GM18499 (cell line): ENCODE results near the gene JOSD2.

Source experiments
- ATAC-seq: cut with Tn5 transposase; IDR thresholded peaks from one replicate; pipeline ENCODE4 v1.9.1; 2021; ENCODE audit warnings: moderate number of reproducible peaks; ENCODE audit not compliant: insufficient read depth, unreplicated experiment

JOSD2 gene

DNA sequence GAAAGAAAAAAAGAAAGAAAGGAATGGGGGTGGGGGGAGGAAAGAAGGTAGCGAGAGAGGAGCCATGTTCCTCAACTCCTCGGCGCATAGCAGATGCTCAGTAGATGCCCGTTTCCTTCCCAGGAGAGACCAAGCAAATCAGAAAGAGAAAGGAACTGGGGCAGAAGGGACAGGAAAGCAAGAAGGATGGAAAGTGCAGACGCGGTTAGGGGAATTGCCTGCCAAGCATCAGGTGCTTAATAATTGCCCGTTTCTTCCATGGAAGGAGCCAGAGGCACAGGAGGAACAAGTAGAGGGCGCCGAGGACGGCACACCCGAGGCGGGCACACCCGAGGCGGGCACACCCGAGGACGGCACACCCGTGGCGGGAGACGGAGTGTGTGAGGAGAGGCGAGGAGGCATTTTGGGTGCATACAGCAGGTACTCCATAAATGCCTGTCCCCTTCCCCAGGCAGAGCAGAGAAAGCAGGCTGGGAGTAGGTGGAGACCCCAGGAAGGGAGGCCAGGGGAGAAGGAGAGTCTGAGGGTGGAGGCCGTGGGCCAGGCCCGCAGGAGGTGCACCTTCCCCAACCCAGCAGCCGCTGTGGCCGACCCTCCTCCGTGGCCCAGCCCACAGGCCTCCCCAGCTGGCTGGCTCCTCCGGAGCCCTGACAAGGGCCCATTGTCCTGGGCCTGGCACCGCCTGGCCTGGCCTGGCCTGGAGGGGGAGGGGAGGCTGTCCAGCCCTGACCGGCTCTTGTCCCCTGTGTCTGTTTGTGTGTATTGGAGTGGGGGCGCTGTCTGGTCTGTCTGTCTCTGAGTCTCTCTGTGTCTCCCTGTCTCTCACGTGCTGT lies 14.6 kb downstream of the JOSD2 start:
- no peak for ATAC-seq

DNA sequence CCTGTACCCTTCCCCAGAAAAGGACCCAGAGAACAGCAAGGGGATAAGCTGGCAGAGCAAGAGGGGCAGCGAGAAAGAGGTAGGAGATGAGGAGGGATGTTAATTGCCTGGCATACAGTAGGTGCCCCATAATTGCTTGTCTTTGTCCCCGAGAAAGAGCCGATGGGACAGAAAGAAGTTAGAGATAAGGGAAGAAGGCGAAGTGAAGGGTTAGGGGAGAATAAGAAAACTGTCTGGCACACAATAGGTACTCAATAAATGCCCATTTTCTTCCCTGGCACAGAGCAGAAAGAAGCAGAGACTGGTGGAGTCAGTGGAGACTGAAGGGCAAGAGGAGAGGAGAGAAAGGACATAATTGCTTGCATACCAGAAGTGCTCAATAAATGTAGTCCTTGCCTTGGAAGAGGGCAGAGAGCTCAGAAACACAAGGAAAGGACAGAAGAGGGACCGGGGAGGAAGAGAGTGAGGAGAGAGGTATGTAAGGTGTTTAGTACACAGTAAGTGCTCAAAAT lies 15.9 kb downstream of the JOSD2 start:
- ATAC-seq = no peak

DNA sequence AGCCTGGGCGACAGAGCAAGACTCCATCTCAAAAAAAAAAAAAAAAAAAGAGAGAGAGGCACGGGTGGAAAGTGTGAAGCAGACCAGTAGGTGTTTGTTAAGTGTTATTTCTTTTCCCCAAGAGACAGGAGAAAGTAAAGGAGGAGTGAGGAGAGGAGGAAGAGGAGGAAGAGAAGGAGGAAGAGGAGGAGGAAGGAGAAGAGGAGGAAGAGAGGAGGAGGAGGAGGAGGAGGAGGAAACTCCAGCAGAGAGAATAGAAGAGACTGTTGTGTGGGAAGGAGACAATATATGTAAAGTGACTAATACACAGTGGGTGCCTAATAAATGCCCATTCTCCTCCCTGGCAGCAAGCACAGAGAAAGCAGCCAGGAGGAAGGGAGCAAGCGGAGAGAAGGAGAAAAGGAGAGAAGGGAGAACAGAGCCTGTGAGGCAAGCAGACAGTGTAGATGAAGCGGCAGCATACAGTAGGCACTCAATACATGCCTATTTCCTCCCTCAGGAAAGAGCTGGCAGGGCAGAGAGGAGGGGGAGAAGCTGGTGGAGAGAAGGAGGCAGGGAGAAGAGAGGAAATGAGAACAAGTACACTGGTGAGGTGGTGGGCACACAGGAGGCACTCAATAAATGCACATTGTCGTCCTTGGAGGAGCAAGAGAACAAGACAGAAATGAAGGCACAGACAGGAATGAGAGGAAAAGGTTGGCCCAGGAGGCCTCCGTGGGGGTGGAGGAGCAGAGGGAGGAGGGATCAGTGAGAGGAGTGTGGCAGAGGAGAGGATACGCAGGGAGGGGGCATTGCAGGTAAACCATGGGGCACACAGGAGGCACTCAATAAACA lies 16.6 kb downstream of the JOSD2 start:
- ATAC-seq = no peak

DNA sequence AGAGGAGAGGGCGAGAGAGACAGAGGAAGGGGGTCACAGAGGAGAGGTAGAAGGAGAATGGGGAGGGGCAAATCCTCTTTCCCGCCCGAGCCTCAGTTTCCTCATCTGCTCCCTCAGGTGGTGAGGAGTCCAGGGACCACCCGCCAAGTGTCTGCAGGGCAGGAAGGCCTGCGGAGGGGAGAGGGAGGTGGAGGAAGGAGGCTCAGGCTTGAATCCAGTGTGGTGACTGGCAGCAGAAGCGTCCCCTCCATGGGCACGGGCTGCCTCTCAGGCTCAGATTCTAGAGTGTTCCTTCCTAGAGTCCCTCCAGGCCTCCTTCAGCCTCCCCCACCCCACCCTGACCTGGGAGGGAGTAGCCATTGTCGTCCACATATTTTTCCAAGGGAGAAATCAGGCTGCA lies 17.8 kb downstream of the JOSD2 start:
- ATAC-seq = no peak

DNA sequence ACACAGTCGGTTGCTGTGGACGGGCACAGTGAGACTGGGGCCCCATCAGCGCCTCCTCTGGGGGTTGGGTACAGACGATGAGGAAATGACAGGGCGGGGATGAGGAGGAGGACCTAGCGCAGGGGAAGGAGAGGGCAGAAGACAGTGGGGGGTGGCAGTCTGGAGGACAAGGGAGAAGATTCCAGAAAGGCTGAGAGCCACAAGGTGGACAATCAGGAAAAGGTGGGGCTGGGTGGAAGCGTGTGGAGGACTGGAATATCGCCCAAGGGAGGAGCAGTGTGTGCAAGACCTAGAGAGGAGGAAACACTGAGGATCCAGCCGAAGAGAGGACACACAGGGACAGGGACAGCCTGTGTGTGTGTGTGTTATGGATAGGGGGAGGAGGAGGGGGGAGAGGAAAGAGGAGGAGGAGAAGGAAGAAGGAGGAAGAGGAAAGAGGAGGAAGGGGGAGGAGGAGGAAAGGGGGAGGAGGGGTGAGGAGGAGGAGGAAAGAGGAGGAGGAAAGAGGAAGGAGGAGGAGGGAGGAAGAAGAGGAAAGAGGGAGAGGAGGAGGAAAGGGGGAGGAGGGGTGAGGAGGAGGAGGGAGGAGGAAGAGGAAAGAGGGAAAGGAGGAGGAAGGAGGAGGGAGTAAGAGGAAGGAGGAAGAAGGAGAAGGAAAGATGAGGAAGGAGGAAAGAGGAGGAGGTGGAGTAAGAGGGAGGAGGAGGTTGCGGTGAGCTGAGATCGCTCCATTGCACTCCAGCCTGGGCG lies 18.5 kb downstream of the JOSD2 start:
- ATAC-seq = no peak

DNA sequence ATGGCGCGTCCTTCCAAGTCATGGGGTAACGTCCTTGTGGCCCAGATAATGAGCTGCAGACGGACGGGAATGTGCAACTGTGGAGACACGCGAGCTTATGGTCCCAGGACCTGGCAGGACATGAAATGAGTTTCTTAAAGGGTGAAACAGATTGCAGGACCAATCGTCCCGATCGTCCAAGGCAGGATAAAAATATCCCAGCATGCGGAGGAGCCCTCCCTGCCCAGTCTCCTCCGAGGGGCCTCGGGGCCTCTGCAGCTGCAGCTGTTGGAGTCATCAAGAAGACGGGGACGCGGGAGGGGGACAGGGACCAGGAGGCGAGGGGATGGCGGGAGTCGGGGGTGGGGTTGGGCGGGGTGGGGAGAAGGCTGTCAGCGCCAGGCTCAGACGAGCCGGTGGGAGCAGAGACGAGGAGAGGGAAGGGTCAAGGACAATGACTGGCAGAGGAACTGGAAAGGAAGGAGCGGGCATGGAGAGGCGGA lies 20.0 kb downstream of the JOSD2 start:
- ATAC-seq = no peak

DNA sequence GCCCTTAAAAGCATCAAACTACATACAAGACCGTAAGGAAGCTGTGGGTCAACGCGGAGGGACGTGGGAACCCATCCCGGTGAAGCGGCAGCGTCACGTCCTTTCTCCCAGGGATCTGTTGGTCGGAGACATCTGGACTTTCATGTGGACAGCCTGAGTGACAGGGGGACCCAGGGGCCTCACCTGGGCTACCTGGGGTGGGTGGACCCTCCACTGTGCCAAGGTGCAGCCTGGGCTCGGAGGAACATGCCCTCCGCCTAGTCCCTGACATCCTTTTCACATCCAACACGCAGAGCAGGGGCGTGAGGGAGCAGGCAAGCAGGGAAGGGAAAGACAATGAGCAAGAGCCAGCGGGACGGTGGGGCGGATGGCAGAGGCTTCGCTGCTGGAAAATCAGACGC lies 20.6 kb downstream of the JOSD2 start:
- no peak for ATAC-seq

DNA sequence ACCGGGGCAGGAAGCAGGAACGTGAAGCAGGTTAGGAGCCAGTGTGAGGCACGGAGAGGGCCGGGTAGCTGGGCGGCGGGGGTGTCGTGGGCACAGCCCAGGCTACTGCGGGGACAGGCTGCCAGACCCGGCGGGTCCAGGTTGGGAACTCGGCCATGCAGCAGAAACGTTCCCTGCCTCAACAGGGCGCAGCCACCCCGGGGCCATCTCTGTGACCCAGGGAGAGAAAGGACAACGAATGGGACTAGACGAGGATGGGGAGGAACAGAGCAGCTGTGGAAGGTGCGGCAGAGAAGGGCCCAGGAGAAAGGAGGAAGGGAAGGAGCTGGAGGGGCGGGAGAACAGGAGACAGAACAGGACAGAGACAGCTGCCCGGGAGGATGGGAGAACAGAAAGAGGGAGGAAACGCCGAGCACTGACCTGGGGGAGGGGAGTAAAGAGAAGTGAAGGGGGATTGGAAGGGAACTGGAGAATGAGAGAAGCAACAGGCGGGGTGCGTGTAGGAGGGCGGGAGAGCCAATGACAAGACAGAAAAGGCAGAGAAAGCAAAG lies 21.5 kb downstream of the JOSD2 start:
- no peak for ATAC-seq

DNA sequence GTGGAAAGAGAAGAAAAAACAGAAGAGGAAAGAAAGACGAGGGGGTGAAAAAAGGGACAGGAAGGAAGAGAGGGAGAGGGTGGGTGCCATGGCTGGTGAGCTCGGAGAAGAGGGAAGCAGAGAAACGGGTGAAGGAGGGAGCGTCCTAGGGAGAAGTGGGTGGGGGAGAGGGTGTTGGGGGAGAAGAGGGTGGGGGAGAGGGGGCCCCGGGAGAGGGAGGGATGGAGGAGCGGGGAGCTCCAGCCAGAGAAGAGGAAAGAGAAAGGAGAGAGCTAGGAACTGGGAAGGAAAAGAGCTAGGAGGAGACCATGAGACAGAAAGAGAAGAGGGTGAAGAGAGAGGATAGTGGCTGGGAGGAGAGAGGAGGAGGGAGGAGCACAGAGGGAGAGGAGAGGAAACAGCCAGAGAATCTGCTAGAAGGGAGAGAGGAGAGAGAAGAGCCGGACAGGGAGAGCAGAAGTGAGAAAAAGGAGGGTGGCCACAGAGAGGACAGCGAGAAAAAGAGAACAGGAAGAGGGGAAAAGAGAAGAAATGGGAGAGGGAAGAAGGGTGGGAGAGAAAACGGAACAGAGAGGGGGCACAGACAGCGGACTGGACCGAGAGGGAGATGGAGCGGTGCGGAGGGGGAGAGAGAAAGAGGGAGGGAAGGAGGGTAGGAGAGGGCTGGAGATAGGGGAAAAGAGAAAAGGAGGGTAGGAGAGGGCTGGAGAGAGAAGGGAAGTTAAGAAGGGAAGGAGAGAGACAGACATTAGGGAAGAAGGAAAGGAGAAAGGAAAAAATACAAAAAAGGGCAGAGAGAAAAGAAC lies 22.4 kb downstream of the JOSD2 start:
- ATAC-seq = no peak

DNA sequence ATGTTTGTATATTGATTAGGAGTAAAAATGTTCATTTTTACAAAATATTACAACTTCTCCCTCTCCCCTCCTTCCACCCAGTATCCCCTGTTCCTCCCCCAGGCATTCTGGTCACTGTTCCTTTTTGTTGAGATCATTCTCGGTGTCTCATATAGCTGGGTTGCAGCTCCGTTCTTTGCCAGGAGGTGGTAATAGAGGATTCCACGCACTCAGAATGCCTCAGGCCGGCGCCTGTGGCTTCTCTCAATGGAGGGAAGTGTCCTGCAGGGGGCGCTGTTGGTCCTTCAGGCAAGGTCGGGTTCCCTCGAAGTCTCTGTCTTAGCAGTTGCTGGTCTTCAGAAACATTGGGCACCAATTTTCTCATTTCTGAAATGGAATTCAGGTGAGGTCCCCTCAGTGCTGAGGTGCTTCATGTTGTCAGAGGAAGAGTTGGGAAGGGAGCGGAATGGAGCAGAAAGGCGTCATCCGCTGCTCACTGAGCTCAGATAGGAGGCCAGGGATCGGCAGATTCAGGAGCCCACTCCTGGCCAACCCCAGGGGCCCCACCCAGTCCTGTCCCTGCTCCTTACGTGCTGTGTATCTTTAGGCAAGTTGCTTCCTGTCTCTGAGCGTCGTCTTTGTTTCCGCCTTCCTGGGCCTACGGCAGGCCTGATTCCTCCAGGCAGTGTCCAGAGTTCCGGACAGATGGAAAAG lies 24.0 kb downstream of the JOSD2 start:
- no peak for ATAC-seq

DNA sequence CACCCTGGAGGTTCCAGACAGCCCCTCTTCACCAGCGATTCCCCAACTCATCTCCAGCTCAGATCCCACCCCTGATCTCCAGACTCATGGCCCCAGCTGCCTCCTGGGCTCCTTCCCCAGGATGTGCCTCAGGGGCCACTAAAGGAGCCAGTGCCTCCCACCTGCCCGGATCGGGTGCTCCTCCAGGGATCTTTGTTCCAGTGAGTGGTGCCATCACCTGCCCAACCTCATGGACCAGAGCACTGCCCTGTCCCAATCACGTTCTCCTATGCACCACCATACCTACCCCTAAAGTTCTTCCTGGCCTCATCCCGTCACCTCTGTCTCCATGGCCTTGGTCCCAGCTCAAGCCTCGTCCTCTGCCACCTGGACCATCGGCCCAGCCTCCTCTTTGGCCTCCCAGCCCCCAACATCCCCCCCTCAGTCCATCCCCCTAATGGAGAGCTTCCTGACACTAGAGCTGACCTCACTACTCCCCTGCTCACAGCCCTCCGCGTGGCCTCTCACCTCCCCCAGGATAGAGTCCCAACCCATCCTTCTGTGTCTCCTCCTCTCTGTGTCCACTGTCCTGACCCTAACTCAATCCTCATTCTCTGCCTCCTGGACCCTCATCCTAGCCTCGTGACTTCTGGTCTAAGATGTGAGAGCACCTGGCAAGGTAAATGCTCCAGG lies 25.6 kb downstream of the JOSD2 start:
- ATAC-seq = no peak

DNA sequence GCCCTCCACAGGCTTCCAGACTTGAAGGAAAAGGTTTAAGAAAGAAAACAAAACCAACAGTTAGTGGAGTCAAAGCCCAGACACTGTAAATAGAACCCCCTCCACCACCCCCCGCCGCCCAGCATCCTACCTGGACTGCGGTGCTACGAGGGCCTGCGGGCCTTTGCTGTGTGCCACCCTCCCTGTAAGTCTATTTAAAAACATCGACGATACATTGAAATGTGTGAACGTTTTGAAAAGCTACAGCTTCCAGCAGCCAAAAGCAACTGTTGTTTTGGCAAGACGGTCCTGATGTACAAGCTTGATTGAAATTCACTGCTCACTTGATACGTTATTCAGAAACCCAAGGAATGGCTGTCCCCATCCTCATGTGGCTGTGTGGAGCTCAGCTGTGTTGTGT lies 28.1 kb downstream of the JOSD2 start:
- ATAC-seq = no peak

DNA sequence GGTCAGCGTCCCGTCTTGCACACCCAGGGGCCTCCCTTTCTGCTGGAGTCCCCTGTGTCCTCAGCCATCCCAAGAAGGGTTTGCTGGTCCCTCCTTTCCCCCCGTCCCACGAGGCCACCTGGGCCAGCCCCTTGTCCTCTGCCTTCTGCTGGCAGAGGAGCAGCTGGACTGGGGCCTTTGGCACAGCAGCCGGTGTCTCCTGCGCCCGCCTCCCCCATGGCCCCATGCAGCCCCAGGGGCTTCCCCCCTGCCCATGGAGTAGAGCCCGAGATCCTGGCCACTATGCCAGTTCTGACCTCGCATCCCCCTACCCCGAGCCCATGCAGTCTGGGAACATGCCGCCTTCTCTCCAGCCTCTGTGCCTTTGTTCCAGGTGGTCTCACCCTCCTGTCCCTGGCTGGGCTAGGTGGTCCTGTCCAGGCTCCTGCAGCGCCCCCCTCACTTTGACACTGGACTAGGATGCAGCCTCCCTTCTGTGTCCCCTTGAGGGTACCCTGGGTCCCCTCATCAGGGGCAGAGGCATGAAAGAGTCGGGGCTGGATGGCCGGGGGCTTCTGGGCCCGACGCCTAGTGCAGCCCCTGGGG lies 28.6 kb downstream of the JOSD2 start:
- no peak for ATAC-seq

DNA sequence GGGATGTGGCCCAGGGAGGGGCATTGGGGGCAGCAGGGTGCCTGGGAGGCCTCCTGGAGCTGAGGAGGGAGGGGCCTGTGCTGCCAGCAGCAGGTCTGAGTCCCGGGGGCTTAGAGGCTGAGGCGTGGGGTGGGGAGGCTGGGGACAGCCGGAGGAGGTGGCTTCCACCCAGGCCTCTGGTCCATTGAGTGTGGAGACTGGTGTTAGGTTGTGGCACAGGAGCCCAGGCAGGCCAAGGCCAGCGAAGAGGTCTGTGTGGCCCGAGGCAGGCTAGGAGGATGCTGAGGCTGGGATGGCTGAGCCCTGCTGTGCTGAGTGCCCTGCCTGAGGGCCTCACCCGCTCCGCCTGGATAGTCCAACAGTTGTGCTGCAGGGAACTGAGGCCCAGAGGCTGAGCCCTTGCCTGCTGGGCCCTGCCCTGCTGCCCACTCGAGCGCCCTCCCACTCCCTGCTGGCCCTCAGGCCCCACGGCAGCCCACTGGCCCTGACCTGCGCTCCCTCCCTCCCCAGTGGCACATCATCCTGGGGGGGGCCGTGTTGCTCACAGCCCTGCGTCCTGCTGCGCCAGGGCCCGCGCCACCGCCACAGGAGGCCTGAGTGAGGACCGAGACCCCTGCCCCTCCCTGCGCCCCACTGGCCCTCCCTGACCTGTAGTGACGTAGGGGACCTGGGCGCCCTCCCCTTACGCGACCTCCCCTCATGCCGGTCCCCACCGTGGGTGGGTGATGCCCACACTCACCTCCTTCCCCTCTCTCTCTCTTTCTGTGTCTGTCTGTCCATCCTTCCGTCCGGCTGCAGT lies 29.4 kb downstream of the JOSD2 start:
- no peak for ATAC-seq

DNA sequence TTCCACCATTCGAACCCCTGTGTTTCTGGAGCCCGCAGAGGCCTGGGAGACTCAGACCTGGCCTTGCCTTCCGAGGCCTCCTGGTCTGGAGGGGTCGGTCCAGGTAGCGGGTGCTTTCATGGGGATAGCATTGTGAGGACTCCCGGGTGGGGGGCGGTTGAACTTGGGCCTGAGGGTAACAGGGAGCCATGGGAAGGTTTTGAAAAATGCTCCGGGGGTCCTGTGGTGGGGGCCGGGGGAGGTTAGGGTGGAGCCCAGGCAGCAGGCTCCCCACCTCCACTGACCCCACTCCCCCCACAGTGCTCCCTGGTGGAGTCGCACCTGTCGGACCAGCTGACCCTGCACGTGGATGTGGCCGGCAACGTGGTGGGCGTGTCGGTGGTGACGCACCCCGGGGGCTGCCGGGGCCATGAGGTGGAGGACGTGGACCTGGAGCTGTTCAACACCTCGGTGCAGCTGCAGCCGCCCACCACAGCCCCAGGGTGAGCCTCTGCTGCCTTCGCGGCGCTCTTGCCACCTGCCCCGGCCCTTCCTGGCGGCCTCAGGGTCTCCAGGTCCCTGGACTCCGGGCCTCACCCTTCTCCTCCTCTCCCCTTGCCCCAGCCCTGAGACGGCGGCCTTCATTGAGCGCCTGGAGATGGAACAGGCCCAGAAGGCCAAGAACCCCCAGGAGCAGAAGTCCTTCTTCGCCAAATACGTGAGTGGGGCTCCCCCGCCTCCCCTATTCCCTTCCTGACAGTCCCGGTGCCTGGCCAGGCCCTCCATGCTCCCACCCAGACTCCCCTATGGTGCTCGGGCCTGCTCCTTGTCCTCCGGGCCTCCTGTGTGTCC lies 30.5 kb downstream of the JOSD2 start:
- no peak for ATAC-seq

DNA sequence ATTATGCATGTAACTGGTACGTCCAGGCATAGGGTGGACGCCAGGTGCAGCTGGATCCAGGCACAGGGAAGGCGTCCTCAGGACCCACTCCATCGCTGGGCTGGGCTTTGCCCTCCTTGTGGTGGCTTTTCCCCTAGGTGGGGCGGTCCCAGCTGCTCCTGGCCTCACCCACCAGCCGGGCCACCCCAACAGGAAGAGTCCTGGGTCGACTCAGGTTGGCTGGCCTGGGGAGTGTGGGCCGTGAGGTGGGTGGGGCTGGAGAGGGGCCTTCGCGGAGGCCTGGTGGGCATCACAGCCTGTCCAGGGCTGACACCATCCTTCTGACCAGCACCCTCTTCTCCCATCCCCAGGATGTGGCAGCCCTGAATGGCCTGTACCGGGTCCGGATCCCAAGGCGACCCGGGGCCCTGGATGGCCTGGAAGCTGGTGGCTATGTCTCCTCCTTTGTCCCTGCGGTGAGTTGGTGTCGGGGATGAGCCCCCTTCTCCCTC lies 31.2 kb downstream of the JOSD2 start:
- no peak for ATAC-seq
